Measurements from ENCODE around the gene PTPRO.

DNA sequence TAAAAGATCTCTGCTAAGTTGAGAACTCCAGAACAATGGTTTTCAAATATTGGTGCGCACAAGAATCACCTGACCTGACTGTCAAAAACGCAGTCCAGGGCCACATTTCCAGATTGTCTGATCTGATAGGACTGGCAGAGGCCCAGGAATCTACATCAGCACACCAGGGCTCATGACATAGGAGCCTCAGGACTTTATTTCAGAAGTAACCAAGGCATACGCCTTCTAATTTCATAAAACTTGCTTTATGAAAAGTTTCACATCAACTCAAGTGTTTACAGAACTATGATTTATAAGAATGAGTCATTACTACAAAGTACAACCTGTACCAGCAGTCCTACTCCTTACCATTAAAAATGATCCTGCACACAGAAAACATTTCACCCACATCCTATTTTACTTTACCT, 47.7 kb upstream of the PTPRO start:
- no peak for TF ChIP-seq POLR2A (IDR thresholded peaks at IDR 0.05)
- TF ChIP-seq, protein P1, sequence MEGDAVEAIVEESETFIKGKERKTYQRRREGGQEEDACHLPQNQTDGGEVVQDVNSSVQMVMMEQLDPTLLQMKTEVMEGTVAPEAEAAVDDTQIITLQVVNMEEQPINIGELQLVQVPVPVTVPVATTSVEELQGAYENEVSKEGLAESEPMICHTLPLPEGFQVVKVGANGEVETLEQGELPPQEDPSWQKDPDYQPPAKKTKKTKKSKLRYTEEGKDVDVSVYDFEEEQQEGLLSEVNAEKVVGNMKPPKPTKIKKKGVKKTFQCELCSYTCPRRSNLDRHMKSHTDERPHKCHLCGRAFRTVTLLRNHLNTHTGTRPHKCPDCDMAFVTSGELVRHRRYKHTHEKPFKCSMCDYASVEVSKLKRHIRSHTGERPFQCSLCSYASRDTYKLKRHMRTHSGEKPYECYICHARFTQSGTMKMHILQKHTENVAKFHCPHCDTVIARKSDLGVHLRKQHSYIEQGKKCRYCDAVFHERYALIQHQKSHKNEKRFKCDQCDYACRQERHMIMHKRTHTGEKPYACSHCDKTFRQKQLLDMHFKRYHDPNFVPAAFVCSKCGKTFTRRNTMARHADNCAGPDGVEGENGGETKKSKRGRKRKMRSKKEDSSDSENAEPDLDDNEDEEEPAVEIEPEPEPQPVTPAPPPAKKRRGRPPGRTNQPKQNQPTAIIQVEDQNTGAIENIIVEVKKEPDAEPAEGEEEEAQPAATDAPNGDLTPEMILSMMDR (IDR thresholded peaks at IDR 0.05) = no peak
